A673 (cell line): ENCODE data around the gene INHBE. TPM values are rescaled to one million over a fixed set of nuclear protein-coding genes. Genes with fewer than 3 reads are reported as not detected.

Source experiments
- BruUV-seq: library from RNA; stranded (reverse); fragments of 400-500 nt; replicated peaks from 2 replicates; lab custom pipeline; 2021; lab: Mats Ljungman, UMichigan
- CTCF ChIA-PET: fragments of 300-600 bp; sonication (Branson Sonifier 250); formaldehyde crosslinking; loops from one replicate; lab custom pipeline; 2022; ENCODE audit warnings: antibody characterized with exemption; lab: Charles Lee
- POLR2A ChIA-PET: fragments of 300-600 bp; sonication (Branson Sonifier 250); formaldehyde crosslinking; loops from one replicate; lab custom pipeline; 2022; ENCODE audit warnings: antibody characterized with exemption; ENCODE audit not compliant: low non-redundant PET; lab: Charles Lee
- DNase-seq: peaks from one replicate; pipeline ENCODE4 v3.0.0-alpha.2; 2015; ENCODE audit warnings: low spot score
- H3K27ac ChIP-seq: fragments of 200-600 bp; sonication (generic); 2 replicates; pipeline ENCODE4 v1.5.1; 2016; ENCODE audit warnings: mixed run types, low read depth, mild to moderate bottlenecking, mixed read lengths, antibody characterized with exemption, low read length; ENCODE audit not compliant: poor library complexity, severe bottlenecking
- H3K27me3 ChIP-seq: fragments of 200-600 bp; sonication (generic); replicated peaks from 2 replicates; pipeline ENCODE4 v1.6.1; 2017; ENCODE audit warnings: mixed run types, low read depth, mild to moderate bottlenecking, mixed read lengths, antibody characterized with exemption, low read length; ENCODE audit not compliant: insufficient read depth, poor library complexity
- H3K36me3 ChIP-seq: fragments of 200-600 bp; sonication (generic); 2 replicates; pipeline ENCODE4 v1.6.1; 2016; ENCODE audit warnings: mixed run types, mild to moderate bottlenecking, mixed read lengths, antibody characterized with exemption, low read length; ENCODE audit not compliant: insufficient read depth, poor library complexity, severe bottlenecking
- H3K4me1 ChIP-seq: fragments of 200-600 bp; sonication (generic); 2 replicates; pipeline ENCODE4 v1.6.1; 2017; ENCODE audit warnings: mixed run types, mild to moderate bottlenecking, mixed read lengths, antibody characterized with exemption, low read length; ENCODE audit not compliant: insufficient read depth, poor library complexity, severe bottlenecking
- H3K4me3 ChIP-seq: fragments of 200-600 bp; sonication (generic); 2 replicates; pipeline ENCODE4 v1.5.1; 2016; ENCODE audit warnings: low read depth, mixed run types, mild to moderate bottlenecking, mixed read lengths, low read length; ENCODE audit not compliant: poor library complexity, severe bottlenecking
- H3K9me3 ChIP-seq: fragments of 200-600 bp; sonication (generic); 2 replicates; pipeline ENCODE4 v1.6.1; 2016; ENCODE audit warnings: mixed run types, low read depth, mild to moderate bottlenecking, mixed read lengths, antibody characterized with exemption, low read length; ENCODE audit not compliant: poor library complexity, severe bottlenecking
- CTCF ChIP-seq: fragments of 300-800, 200-600 bp; sonication (generic); conservative IDR thresholded peaks from 2 replicates; pipeline ENCODE4 v1.5.1; 2017; ENCODE audit warnings: low read depth, mild to moderate bottlenecking, antibody characterized with exemption, low read length, moderate library complexity, mixed read lengths
- EZH2 ChIP-seq: fragments of 200-600 bp; sonication (generic); IDR thresholded peaks from 2 replicates; pipeline ENCODE4 v1.6.1; 2017; ENCODE audit warnings: borderline replicate concordance, low read depth, mild to moderate bottlenecking, mixed read lengths, antibody characterized with exemption, low read length; ENCODE audit not compliant: poor library complexity, severe bottlenecking
- intact Hi-C: fragments of 100-400 bp; cut with micrococcal nuclease; formaldehyde crosslinking; loops from one replicate; pipeline ENCODE4 v1.10.0; 2022; ENCODE audit not compliant: unreplicated experiment
- total RNA-seq: library from RNA; stranded (reverse); gene quantifications from 2 replicates; pipeline ENCODE4 v1.2.3, GENCODE V29; 2021

Gene INHBE
- total RNA-seq, 1 experiment from 2014 or later = 0.62 TPM

GRCh38 chr12:57431654-57432188 lies 23.4 kb upstream of the INHBE start:
- no TSS peak for BruUV-seq
- Histone ChIP-seq H3K4me3 (peak overlapping the region; percentile 73), H3K36me3 (no peaks in the 10 kb centered on the region), H3K4me1 (peaks cover 13% of the 10 kb centered on the region), H3K27ac (peak overlapping the region; percentile 84), H3K27me3 (no peaks in the 10 kb centered on the region), H3K9me3 (no peaks in the 10 kb centered on the region)
- ChIA-PET CTCF (interaction anchor here (1.1 kb wide), 1 partner anchor 27 kb away, joined by 3 read pairs; no protein-coding TSS in a partner anchor), POLR2A (no interaction called here)
- no peak for DNase-seq
- TF ChIP-seq EZH2 (no peak), CTCF (no peak)
- intact Hi-C loops = no loop called here

- intact Hi-C loops = no loop called here
- no peaks in the 10 kb centered on the region for H3K9me3 ChIP-seq
- H3K4me1 ChIP-seq = peaks cover 13% of the 10 kb centered on the region
- DNase-seq = no peak
- TF ChIP-seq CTCF = no peak
- TF ChIP-seq EZH2 = no peak
- ChIA-PET POLR2A (interaction anchor here (0.6 kb wide), 1 partner anchor 59 kb away, joined by 3 read pairs; no protein-coding TSS in a partner anchor), CTCF (interaction anchor here (1.5 kb wide), 1 partner anchor 125 kb away, joined by 4 read pairs; no protein-coding TSS in a partner anchor)
- H3K4me3 ChIP-seq = no peak overlapping the region
- no TSS peak for BruUV-seq
- H3K27me3 ChIP-seq = no peaks in the 10 kb centered on the region
- no peaks in the 10 kb centered on the region for H3K36me3 ChIP-seq
- H3K27ac ChIP-seq = no peak overlapping the region
These were observed 21.7 kb upstream of the INHBE start for GRCh38 chr12:57433370-57433769.

- H3K9me3 ChIP-seq = no peaks in the 10 kb centered on the region
- DNase-seq = no peak
- no peak within 1 kb of the TSS for H3K27ac ChIP-seq
- peaks cover 7% of the 10 kb centered on the region for H3K4me1 ChIP-seq
- H3K27me3 ChIP-seq = no peaks in the 10 kb centered on the region
- POLR2A ChIA-PET = interaction anchor here (0.5 kb wide), 1 partner anchor 100 kb away, joined by 3 read pairs; no protein-coding TSS in a partner anchor
- no peaks in the 10 kb centered on the region for H3K36me3 ChIP-seq
- intact Hi-C loops = no loop called here
- BruUV-seq = no TSS peak
- CTCF ChIA-PET = interaction anchor here (1.4 to 1.5 kb wide), 2 partner anchors 19 to 127 kb away, joined by 3 to 4 read pairs; no protein-coding TSS in a partner anchor
- H3K4me3 ChIP-seq = no peak within 1 kb of the TSS
- TF ChIP-seq EZH2 (no peak), CTCF (no peak)
These were observed 20.4 kb upstream of the INHBE start, which contains the start of gene INHBC for GRCh38 chr12:57434517-57435223. Gene INHBC, plus strand, starts transcription at chr12:57434784. Its CDS starts 103 bp downstream, at chr12:57434887.
